Caki2 (cell line): ENCODE results near the gene TPM1. TPM values are rescaled to one million over a fixed set of nuclear protein-coding genes. Genes with fewer than 3 reads are reported as not detected.

ENCODE experiments used
- DNase-seq: peaks from one replicate; pipeline ENCODE4 v3.0.0-alpha.2; 2015; ENCODE audit warnings: low read depth
- in situ Hi-C: cut with HindIII; loops from 2 replicates; pipeline ENCODE4 v1.10.0; 2016; ENCODE audit warnings: low sequenced_read_pairs, low pct_unique_long_range_greater_than_20kb, mixed read lengths
- total RNA-seq: library from RNA; depleted of rRNA; stranded (reverse); fragments of >200 nt; shearing (Covaris generic); gene quantifications from 2 replicates; pipeline ENCODE4 v1.2.3, GENCODE V29; 2014; ENCODE audit warnings: low replicate concordance

The TPM1 gene
- total RNA-seq, 1 experiment from 2014 or later = 681 TPM

DNA sequence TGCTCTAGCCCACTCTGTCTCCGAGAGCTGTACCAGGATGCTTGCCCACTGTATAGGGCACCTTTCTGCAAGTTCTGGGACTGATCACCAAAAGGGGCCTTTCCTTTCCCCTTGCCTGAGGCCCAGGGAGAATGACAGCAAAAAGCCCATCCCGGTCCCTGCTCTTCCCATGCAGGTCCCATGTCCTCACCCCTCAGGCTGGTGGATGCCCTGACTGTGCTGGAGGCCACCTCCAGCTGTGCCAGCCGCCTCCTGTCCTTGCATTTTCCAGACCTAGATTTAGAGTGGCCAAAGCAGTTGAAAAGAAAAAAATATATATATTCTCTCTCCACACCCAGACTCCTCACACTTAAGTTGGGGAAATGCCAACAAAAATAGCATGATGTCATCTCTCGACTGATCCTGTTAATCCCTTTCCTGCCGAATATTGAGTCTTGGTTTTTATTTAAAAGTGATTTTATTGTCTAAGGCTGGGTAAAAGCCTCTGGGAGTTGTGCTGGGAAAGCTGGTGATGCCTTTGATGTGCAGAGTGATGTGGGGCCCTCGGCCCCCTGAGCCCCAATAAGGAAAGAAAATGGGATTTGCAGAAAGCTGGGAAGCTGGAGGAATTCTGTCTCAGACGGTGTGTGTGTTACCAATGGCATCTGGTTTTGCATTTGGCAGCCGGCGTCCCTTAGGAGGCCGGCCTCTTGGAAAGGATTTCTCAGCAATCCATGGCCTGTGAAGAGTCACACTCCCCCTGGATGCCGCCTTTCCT is 29.3 kb upstream of the TPM1 start:
- in situ Hi-C loops = no loop called here
- DNase-seq = peak; percentile 27

DNA sequence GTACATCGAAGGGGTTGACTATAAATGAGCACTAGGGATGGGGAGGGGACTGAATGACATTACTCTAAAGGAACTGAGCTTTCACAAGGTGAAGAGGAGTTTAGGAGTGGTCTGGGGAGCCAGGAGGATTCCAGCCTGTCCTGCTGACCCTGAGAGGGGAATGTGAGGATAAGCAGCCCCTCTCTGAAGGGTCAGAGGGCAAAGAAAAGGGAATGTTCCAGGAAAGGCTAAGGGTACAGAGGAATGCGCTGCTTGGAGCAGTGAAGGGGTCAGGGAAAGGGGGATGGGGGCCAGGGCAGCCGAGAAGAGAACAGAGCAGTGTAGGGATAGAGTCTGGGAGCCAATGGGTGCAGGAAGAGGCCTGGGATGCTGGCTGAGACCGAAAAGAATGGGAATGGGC is 28.0 kb upstream of the TPM1 start:
- in situ Hi-C loops = no loop called here
- DNase-seq = no peak

DNA sequence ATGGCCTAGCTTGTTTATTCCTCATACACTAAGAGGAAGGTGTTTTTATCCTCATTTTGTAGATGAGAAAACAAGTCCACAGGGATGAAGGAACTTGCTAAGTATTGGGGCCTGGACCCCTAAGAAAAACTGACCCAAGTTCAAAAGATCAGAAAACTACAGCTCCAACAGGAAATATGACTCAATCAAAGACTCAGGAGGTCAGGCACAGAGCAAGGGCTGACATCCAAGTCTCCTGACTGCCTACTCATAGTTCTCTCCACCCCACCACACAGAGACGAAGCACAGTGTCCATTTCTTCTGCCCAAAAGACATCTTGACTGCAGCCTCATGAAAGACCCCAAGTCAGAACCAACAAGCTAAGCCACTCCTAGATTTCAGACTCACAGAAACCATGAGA is 26.9 kb upstream of the TPM1 start:
- in situ Hi-C loops = no loop called here
- peak; percentile 26 for DNase-seq

DNA sequence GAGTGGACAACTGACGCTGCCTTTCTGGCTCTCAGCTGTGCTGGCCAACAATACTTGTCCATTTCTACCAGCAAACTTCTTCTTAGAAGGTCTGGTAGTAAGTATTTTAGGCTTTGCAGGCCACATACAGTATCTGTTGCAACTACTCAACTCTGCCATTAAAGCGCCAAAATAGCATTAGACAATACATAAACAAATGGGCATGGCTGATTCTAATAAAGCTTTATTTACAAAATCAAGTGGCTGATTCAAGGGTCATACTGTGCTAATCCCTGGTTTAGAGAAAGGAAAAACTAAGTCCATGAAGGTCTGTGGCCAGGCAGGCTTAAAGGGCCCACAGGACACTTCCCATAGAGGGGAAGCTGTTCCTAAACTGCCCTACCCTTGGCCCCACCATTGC is 26.3 kb upstream of the TPM1 start:
- in situ Hi-C loops = no loop called here

DNA sequence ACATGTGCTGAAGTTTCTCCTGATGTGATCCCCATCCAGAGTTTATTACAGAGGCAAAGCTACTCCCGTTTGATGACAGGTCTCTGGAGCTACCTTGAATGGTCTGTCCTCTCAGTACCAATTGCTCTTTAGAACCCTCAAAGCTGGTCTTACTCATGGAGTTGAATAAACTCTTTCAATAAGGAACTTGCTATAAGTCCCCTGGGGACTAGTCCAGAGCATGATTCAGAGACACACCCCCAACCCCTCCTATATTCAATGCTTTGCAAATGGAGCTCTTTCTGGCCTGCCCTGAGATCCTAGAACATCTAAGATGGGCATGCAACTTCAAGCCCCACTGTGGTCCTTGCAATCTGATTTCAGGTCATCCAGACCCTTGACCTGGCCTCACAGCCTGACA is 23.9 kb upstream of the TPM1 start:
- in situ Hi-C loops = no loop called here
- DNase-seq = no peak

More for the DNA sequence above, 26.3 kb upstream of the TPM1 start:
- no peak for DNase-seq

DNA sequence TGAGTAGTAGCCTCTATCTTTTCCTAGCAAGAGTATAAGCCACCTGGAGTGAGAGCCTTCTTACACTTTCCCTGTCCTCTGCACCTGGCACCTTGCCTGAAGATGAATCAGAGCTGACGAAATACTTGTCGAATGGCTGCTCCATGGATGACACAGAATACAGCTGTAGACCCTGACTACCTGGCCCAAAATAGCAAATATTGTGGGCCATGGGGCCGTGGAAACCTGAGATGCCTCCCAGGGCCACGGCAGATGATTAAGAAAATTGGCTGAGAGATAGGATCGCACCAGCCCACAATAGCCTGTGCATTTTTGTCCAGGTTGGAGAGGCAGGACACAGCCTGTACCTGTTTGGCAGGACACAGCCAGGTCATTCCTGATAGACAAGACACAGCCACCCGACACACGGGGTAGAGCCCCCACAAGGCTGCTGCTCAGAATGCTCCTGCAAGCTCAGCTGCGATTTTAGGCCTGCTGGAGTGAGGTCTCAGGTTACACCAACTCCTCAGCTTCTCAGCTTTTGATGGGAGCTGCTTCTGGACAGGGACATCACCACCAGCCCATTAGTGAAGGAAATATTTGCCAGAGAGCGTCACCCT is 22.9 kb upstream of the TPM1 start:
- in situ Hi-C loops = no loop called here
- DNase-seq = peak; percentile 77

DNA sequence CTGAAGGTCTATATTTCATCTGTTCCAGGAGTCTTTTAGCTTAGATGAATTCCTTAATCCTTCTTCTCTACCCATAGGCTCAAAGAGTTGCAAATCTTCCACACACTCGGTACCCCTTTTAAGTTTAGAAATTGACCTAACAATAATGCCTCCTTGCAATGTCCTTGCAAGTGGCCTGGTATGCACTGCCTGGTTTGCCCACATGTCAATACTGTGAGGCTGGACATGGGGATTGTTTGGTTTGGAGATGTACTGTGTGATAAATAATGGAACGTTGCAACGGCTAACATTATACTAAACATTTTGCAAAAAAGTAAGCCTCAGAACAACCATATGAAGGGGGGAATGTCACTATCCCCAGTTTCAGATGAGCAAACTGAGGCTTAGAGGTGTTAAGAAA is 22.4 kb upstream of the TPM1 start:
- in situ Hi-C loops = no loop called here
- DNase-seq = no peak

DNA sequence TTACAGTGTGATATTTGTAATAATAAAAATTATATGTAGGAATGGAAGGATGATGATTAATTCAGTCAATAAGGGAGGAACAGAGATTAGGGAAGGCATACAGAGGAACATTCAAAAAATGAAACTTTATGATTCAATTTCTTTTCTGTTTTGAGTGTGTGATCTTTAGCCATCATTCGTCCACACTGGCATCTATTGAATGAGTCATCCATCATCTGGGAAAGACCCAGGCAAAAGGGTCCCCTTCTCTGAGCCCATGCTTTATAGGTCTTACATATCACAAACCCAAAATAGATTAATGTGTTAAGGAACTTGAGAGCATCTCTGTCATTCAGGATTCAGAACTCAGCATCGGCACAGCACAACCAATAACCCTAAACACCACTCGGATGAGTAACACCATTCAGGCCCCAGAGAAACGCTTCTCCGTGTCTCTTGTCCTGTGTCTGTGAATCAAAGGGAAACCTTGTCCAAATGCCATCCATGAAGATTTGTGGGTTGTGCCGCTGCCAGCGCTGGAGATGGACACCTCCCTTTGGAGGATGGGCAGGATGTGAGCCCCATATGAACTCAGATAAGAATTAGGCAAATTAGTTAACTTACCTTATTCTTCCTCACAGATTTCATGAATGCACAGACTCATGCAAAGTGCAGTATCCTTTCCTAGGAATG is 21.7 kb upstream of the TPM1 start:
- no peak for DNase-seq
- in situ Hi-C loops = no loop called here

DNA sequence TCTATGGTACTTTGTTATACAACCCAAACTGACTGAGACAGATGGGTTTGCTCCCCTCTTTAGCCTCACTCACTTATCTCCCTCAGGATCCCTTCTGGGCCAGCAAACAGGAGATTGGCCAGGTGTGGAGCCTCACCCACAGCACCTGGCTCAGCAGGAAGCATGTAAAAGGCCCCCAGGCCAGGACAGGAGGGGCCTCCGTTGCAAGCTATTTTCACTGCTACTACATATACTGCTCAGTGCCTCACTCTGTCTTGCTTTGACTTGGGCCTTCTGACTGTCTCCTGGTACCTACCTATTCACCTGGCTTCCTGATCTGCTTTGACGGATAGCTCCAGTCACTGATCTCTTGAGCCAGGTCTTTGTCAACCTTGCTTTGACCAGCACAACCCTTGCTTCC is 20.4 kb upstream of the TPM1 start:
- no peak for DNase-seq
- in situ Hi-C loops = no loop called here

DNA sequence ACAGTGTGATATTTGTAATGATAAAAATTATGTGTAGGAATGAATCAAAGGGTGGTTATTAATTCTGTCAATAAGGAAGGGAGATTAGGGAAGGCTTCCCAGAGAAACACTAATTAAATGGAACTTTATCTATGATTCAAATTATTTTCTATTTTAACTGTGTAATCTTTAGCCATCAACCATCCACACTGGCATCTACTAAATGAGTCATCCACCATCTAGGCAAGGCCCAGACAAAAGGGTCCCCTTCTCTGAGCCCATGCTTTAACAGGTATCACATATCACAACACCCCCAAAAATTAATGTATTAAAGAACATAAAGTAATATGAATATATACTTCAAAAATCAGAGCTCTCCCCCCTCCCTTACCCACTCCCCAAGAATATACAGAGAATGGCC is 19.9 kb upstream of the TPM1 start:
- no peak for DNase-seq
- in situ Hi-C loops = no loop called here

DNA sequence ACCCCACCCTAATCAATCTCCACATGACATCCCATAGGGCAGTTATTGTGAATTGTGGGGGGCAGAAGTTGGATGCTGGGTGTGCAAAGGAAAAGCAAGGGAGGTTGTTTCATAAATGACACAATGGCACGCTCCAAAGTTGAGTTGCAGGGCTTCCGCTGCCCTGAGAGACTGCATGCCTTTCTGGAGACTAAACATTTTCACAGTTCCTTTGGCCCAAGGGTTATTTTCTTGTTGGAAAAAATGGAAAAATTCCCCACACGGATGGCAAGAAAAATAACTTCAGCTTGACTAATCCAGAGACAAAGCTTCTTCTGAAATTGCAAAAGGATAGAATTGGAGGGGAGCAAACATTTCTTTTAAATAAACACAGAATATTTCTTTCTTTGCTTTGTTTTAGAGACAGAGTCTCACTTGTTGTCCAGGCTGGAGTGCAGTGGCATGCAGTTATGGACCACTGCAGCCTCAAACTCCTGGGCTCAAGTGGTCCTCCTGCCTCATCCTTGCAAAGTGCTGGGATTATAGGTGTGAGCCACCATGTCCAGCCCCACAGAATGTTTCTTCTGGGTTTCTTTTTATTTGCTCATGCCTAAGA is 19.1 kb upstream of the TPM1 start:
- no peak for DNase-seq
- in situ Hi-C loops = no loop called here

DNA sequence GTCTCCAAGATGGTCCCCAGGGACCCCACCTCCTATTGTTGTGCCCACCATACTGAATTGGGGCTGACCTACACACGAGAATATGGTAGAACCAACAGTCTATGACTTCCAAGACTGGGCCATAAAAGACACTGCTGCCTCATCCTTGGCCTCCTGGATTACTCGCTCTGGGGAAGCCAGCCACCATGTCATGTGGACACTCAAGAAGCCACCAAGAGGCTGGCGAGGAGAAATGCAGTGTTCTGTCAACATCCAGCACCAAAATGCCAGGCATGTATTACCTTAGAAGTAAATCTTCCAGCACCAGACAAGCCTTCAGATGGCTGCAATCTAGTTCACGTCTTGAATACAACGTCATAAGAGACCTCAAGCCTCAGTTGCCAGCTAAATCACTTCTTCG is 17.1 kb upstream of the TPM1 start:
- in situ Hi-C loops = no loop called here
- DNase-seq = no peak

DNA sequence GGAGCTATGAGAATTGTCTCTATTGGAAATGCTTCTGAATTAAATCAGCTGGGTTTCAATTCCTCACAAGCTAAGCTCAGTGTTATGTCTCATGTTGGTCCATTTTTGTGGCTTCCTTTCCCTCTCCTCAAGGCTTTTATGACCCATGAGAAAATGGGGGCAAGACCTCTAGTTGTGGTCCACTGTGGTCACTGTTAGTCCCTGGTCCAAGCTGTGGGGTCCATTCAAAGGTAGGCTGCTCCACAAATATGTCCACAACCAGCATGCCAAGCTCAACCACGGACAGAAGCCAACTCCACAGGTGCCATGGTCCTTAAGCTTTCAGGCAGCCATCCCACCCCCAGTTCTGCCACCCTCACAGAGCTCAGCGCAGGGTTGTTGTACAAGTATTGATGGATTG is 14.9 kb upstream of the TPM1 start:
- in situ Hi-C loops = no loop called here
- DNase-seq = no peak

DNA sequence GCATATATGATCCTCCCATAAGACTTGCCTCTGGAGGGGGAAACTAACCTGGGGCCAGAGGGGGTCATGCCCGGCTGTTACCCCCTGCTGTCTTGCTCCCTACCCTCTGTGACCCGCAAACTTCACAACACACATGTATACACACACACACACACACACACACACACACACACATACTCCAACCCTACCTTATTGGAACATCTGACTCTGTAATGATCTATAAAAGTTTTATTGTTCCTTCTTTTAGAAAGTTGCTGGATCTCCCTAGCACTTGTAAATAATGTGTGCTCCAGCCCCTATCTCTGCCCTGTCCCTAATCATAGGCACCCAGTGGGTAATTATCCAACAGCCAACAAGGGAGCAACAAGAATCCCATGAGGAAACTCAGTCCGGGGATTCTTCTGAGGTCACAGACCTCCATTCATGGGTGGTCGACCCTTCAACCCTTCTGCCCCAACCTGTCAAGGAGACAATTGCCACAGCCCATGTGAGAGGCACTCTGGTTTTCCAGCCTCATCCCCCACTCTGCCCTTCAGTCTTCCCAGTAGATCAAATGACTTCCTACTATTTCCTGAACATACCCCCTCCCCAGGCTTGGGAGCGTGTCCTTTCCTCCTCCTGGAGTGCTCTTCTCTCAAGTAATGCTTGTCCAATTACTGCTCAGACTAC is 14.0 kb upstream of the TPM1 start:
- no peak for DNase-seq
- in situ Hi-C loops = no loop called here

DNA sequence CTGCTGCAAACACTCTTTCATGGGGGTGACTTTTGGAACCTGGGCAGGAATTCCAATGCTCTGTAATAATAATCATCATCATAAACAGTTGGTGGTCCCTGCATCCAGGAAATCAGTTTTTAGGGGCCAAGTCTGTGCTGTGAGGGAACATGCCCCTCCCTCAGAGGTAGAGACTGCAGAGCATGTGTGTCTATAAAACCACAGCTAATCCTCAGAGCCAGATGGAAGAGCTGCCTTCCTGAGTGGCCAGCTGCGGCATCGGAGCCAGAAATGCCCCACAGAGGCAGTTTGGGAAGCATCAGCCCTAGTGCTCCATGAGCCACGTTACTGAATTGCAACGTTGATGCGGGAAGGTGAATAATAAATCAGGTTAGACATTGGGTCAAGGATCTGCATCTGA is 12.9 kb upstream of the TPM1 start:
- no peak for DNase-seq
- in situ Hi-C loops = no loop called here

DNA sequence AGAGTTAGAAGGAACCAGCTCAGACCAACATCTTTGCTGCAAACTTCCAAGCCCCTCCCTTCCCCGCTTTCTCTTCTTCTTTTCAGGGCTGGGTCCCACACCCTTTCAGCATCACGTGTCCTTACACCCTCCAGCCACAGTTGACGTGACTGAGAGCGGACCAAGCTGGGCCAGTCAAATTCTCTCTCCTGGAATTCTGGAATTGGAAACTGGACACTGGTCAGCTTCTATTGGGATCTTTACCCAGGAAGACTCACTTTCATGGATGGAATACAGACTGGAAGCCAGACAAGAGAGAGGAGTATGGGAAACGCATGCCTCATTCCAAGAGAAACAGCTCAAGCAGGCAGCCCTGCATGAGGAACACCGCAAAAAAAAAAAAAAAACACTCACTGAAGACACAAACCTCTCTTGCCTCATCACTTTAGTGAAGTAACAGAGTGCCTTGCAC is 12.4 kb upstream of the TPM1 start:
- in situ Hi-C loops = no loop called here
- DNase-seq = no peak

DNA sequence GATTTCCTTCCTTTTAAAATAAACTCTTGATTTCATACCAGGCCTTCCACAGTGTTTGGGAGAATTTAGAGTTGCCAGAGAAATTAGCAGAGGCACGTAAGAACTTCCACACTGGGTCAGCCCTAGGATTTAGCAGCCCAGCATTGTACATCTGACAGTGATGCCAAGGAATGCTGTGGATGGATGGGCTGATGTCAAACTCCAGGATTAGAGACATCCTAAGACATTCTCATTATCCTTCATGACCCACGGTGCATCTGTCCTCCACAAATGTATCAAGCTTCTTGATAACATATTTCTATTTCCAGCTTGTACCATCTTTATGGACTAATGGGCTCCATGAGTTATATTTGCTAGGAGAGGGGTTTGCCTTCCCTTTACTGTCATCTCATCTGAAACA is 8.0 kb upstream of the TPM1 start:
- in situ Hi-C loops = no loop called here
- no peak for DNase-seq

DNA sequence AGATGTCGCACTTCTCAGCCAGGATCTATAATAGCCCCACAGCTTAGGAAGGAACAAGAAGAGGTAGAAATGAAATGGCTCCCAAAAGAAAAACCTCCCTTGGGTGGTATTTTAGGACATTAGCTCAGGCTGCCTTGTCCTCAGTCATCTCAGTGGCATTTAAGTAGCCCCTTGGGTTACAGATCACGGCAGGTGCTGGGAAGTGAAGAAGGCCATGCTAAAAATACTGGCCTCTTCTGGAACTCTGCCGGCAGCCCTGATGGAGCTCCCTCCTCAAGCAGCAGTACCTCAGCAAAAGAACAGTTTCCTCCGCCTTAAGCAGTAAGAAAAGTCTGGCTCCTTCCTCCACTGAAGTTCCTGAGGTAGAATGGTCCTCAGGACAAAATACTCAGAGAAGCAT is 7.3 kb upstream of the TPM1 start:
- in situ Hi-C loops = no loop called here
- DNase-seq = no peak

DNA sequence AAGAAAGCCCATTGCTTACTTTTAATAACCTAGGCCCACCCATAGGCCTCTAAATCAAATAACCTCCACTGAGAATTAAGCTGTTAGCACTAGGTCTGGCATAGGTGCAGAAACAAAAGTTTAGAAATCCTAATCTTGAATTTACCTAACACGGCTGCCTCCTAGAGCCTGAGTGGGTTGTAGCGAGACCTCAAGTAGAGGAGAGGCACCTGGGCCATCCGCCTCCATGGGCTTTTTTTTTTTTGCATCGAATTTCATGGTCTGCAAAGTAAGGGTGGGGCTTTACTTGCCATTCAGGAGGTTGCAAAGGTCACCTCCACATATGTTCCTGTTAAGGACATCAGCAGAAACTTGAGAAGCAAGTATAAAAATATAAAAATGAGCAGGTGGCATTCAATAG is 6.6 kb upstream of the TPM1 start:
- DNase-seq = no peak
- in situ Hi-C loops = no loop called here
